Ovary (tissue), 3 donors: Measurements from ENCODE around the gene TRAK2.

Source experiments
- CTCF ChIP-seq, 3 donors: fragments of 450-650 bp in 2 of 3; fragments of 200-600 bp in 1 of 3; IDR thresholded peaks; one replicate each; pipeline versions ENCODE4 v1.5.1 to v1.8.0; 2016 to 2022; ENCODE audit warnings: antibody characterized with exemption in 3 of 3, mild to moderate bottlenecking in 1 of 3
- EP300 ChIP-seq: sonication (generic); formaldehyde crosslinking; IDR thresholded peaks from one replicate; pipeline ENCODE4 v1.6.1; 2017; ENCODE audit warnings: antibody characterized with exemption
- POLR2A ChIP-seq: fragments of 450-650 bp; IDR thresholded peaks from one replicate; pipeline ENCODE4 v1.6.1; 2017; ENCODE audit warnings: antibody characterized with exemption, mild to moderate bottlenecking, moderate library complexity
- donor health status: DM: no; HTN: no; CAD: no.

- no peak for TF ChIP-seq CTCF (IDR thresholded peaks at IDR 0.05)
- TF ChIP-seq EP300, result no peak
- TF ChIP-seq POLR2A, result no peak
Observed at GRCh38 chr2:201483342-201483741, 32.1 kb upstream of the TRAK2 start.
